GM23248 (cell line): Measurements from ENCODE around the gene SNCA. TPM values are rescaled to one million over a fixed set of nuclear protein-coding genes. Genes with fewer than 3 reads are reported as not detected.

Source experiments
- DNase-seq: peaks from one replicate; pipeline ENCODE4 v3.0.0-alpha.2; 2015
- H2AFZ ChIP-seq: fragments of 200-600 bp; sonication (generic); 2 replicates; pipeline ENCODE4 v1.6.1; 2016; ENCODE audit warnings: antibody characterized with exemption
- H3F3A ChIP-seq: fragments of 200-600 bp; sonication (generic); 2 replicates; pipeline ENCODE4 v1.6.1; 2016; ENCODE audit warnings: mild to moderate bottlenecking, antibody characterized with exemption, mixed run types; ENCODE audit not compliant: insufficient read depth
- H3K27ac ChIP-seq: fragments of 200-600 bp; sonication (generic); 2 replicates; pipeline ENCODE4 v1.5.1; 2016; ENCODE audit warnings: mild to moderate bottlenecking
- H3K27me3 ChIP-seq: fragments of 200-600 bp; sonication (generic); replicated peaks from 2 replicates; pipeline ENCODE4 v1.6.1; 2016; ENCODE audit warnings: mild to moderate bottlenecking; ENCODE audit not compliant: insufficient read depth
- H3K36me3 ChIP-seq: fragments of 200-600 bp; sonication (generic); 2 replicates; pipeline ENCODE4 v1.6.1; 2016; ENCODE audit warnings: low read depth, mild to moderate bottlenecking
- H3K4me1 ChIP-seq: fragments of 200-600 bp; sonication (generic); 2 replicates; pipeline ENCODE4 v1.6.1; 2016; ENCODE audit warnings: mild to moderate bottlenecking; ENCODE audit not compliant: insufficient read depth
- H3K4me2 ChIP-seq: fragments of 200-600 bp; sonication (generic); one replicate; pipeline ENCODE4 v1.6.1; 2016; ENCODE audit warnings: mild to moderate bottlenecking; ENCODE audit not compliant: unreplicated experiment
- H3K4me3 ChIP-seq: fragments of 200-600 bp; sonication (generic); 2 replicates; pipeline ENCODE4 v1.5.1; 2016; ENCODE audit warnings: mild to moderate bottlenecking
- H3K79me2 ChIP-seq: fragments of 200-600 bp; sonication (generic); 2 replicates; pipeline ENCODE4 v1.6.1; 2016; ENCODE audit warnings: mild to moderate bottlenecking; ENCODE audit not compliant: insufficient read depth
- H3K9ac ChIP-seq: fragments of 200-600 bp; sonication (generic); 2 replicates; pipeline ENCODE4 v1.6.1; 2016; ENCODE audit warnings: mild to moderate bottlenecking
- H3K9me2 ChIP-seq: fragments of 200-600 bp; sonication (generic); 2 replicates; pipeline ENCODE4 v1.6.1; 2016; ENCODE audit warnings: mixed run types, mild to moderate bottlenecking, moderate library complexity; ENCODE audit not compliant: insufficient read depth
- H3K9me3 ChIP-seq: fragments of 200-600 bp; sonication (generic); one replicate; pipeline ENCODE4 v1.6.1; 2017; ENCODE audit warnings: low read depth
- H4K20me1 ChIP-seq: fragments of 200-600 bp; sonication (generic); 2 replicates; pipeline ENCODE4 v1.6.0; 2016; ENCODE audit not compliant: insufficient read depth
- EZH2 ChIP-seq: fragments of 200-600 bp; sonication (generic); IDR thresholded peaks from 2 replicates; pipeline ENCODE4 v1.6.1; 2018; ENCODE audit warnings: antibody characterized with exemption, mild to moderate bottlenecking; ENCODE audit not compliant: insufficient read depth, poor library complexity, severe bottlenecking
- EZH2phosphoT487 ChIP-seq: fragments of 200-600 bp; sonication (generic); IDR thresholded peaks from 2 replicates; pipeline ENCODE4 v1.6.1; 2018; ENCODE audit warnings: antibody characterized with exemption, moderate library complexity, mild to moderate bottlenecking, low read depth; ENCODE audit not compliant: insufficient read depth
- WGBS, 2 experiments: methylation state at CpG; one replicate each; pipeline ENCODE4 v1.1.6; 2015 to 2017; ENCODE audit warnings: low lambda C conversion rate in 2 of 2, low coverage in 1 of 2; ENCODE audit errors: missing lambda C conversion rate in 2 of 2; 5-methylcytosine and 5-hydroxymethylcytosine counted together
- in situ Hi-C: fragments of 300-500 bp; cut with MboI; formaldehyde crosslinking; loops from 2 replicates; pipeline ENCODE4 v1.15.0; 2020
- polyA plus RNA-seq: library from polyadenylated mRNA; unstranded; fragments of >200 nt; fragmentation: Nextera tagmentation; extraction: Ambion mirVana; gene quantifications from 2 replicates; pipeline ENCODE4 v1.2.1, GENCODE V29; 2016
- total RNA-seq: library from RNA; depleted of rRNA; stranded (reverse); fragments of >200 nt; shearing (Covaris generic); gene quantifications from 2 replicates; pipeline ENCODE4 v1.2.3, GENCODE V29; 2014

Gene SNCA
- total and polyA plus RNA-seq, 2 experiments from 2014 or later, result 0.25 TPM; not detected in 1

GRCh38 chr4:89719536-89720090 is 117.3 kb downstream of the SNCA start:
- TF ChIP-seq EZH2phosphoT487 (no peak), EZH2 (no peak)
- WGBS, 2 experiments, result 46 to 47% methylated on average over 7 of the region's 7 CpGs
- Histone ChIP-seq H3K27me3 (no peaks in the 10 kb centered on the region), H3K27ac (no peak overlapping the region), H3K4me2 (no peak overlapping the region), H3K9me3 (no peaks in the 10 kb centered on the region), H3K36me3 (no peaks in the 10 kb centered on the region), H2AFZ (no peak overlapping the region), H3K9ac (no peak overlapping the region), H3F3A (no peaks in the 10 kb centered on the region), H3K4me3 (no peak overlapping the region), H3K9me2 (no peaks in the 10 kb centered on the region), H4K20me1 (no peaks in the 10 kb centered on the region), H3K4me1 (peaks cover 6% of the 10 kb centered on the region; the same call in 1 of the 2 replicates), H3K79me2 (no peaks in the 10 kb centered on the region)
- no peak for DNase-seq
- in situ Hi-C loops, result no loop called here

- H3K4me3 ChIP-seq, result no peak overlapping the region
- H4K20me1 ChIP-seq, result no peaks in the 10 kb centered on the region
- no peak overlapping the region for H3K27ac ChIP-seq
- TF ChIP-seq EZH2phosphoT487 (no peak), EZH2 (no peak)
- H3K27me3 ChIP-seq, result no peaks in the 10 kb centered on the region
- no peak overlapping the region for H3K4me2 ChIP-seq
- no peak overlapping the region for H3K9ac ChIP-seq
- no peak overlapping the region for H2AFZ ChIP-seq
- H3K9me3 ChIP-seq, result no peaks in the 10 kb centered on the region
- no peaks in the 10 kb centered on the region for H3F3A ChIP-seq
- H3K79me2 ChIP-seq, result no peaks in the 10 kb centered on the region
- H3K4me1 ChIP-seq, result peaks cover 9% of the 10 kb centered on the region
- in situ Hi-C loops, result no loop called here
- H3K36me3 ChIP-seq, result no peaks in the 10 kb centered on the region
- DNase-seq, result no peak
- no peaks in the 10 kb centered on the region for H3K9me2 ChIP-seq
- WGBS, 2 experiments, result 55 to 62% methylated on average over 6 of the region's 6 CpGs
These were observed 120.1 kb downstream of the SNCA start for GRCh38 chr4:89716893-89717292.

- H3K4me2 ChIP-seq, result no peak overlapping the region
- in situ Hi-C loops, result no loop called here
- peaks cover 11% of the 10 kb centered on the region for H3K4me1 ChIP-seq
- no peak overlapping the region for H3K27ac ChIP-seq
- no peak for DNase-seq
- no peak overlapping the region for H3K4me3 ChIP-seq
- H3K9ac ChIP-seq, result no peak overlapping the region
- H2AFZ ChIP-seq, result no peak overlapping the region
- no peaks in the 10 kb centered on the region for H3K27me3 ChIP-seq
- H3K9me3 ChIP-seq, result no peaks in the 10 kb centered on the region
- H3K9me2 ChIP-seq, result no peaks in the 10 kb centered on the region
- no peaks in the 10 kb centered on the region for H3K36me3 ChIP-seq
- TF ChIP-seq EZH2phosphoT487 (no peak), EZH2 (no peak)
- H3F3A ChIP-seq, result no peaks in the 10 kb centered on the region
- H3K79me2 ChIP-seq, result no peaks in the 10 kb centered on the region
- 77 to 86% methylated on average over 1 of the region's 1 CpG for WGBS, 2 experiments
- H4K20me1 ChIP-seq, result no peaks in the 10 kb centered on the region
These were observed 121.3 kb downstream of the SNCA start for GRCh38 chr4:89715631-89716030.

- H3K27me3 ChIP-seq, result no peaks in the 10 kb centered on the region
- peaks cover 11% of the 10 kb centered on the region for H3K4me1 ChIP-seq
- H2AFZ ChIP-seq, result no peak overlapping the region
- H3F3A ChIP-seq, result no peaks in the 10 kb centered on the region
- no peak overlapping the region for H3K9ac ChIP-seq
- no peak overlapping the region for H3K4me3 ChIP-seq
- H3K9me2 ChIP-seq, result no peaks in the 10 kb centered on the region
- no peak overlapping the region for H3K4me2 ChIP-seq
- no peak for DNase-seq
- no peaks in the 10 kb centered on the region for H3K9me3 ChIP-seq
- no peaks in the 10 kb centered on the region for H3K36me3 ChIP-seq
- no peak overlapping the region for H3K27ac ChIP-seq
- TF ChIP-seq EZH2, result no peak
- TF ChIP-seq EZH2phosphoT487, result no peak
- H4K20me1 ChIP-seq, result no peaks in the 10 kb centered on the region
- WGBS, 2 experiments, result 87 to 93% methylated on average over 4 of the region's 4 CpGs
- in situ Hi-C loops, result no loop called here
- no peaks in the 10 kb centered on the region for H3K79me2 ChIP-seq
These were observed 124.1 kb downstream of the SNCA start for GRCh38 chr4:89712827-89713226.
